Uterus (tissue), 4 donors: ENCODE measurements around the gene NINL. TPM values are rescaled to one million over a fixed set of nuclear protein-coding genes. Genes with fewer than 3 reads are reported as not detected.

ENCODE experiments used
- DNase-seq, 2 donors: peaks; one replicate each; pipeline ENCODE4 v3.0.0-alpha.2; 2019 to 2020
- H3K27ac ChIP-seq, 2 donors: fragments of 200-600 bp; sonication (generic); 1 replicate in 1 of 2; 2 replicates in 1 of 2; pipeline ENCODE4 v1.5.1; 2016 to 2018
- H3K27me3 ChIP-seq, 2 donors: fragments of 200-600 bp; sonication (generic); one replicate each; pipeline ENCODE4 v1.5.1; 2018 to 2019; ENCODE audit warnings: control low read depth in 1 of 2
- H3K36me3 ChIP-seq, 2 donors: fragments of 200-600 bp; sonication (generic); one replicate each; pipeline ENCODE4 v1.5.1; 2019; ENCODE audit warnings: control low read depth in 1 of 2
- H3K4me1 ChIP-seq, 2 donors: fragments of 200-600 bp; sonication (generic); one replicate each; pipeline ENCODE4 v1.5.1; 2018 to 2019; ENCODE audit warnings: control low read depth in 1 of 2
- H3K4me3 ChIP-seq, 2 donors: fragments of 200-600 bp; sonication (generic); 1 replicate in 1 of 2; 2 replicates in 1 of 2; pipeline ENCODE4 v1.5.1; 2018 to 2019; ENCODE audit warnings: mild to moderate bottlenecking in 1 of 2
- H3K9me3 ChIP-seq, 2 donors: fragments of 200-600 bp; sonication (generic); one replicate each; pipeline ENCODE4 v1.5.1; 2019; ENCODE audit warnings: control low read depth in 1 of 2
- POLR2A ChIP-seq, 2 donors: fragments of 450-650 bp; IDR thresholded peaks; one replicate each; pipeline ENCODE4 v1.6.1; 2016; ENCODE audit warnings: antibody characterized with exemption in 2 of 2, mild to moderate bottlenecking in 1 of 2, moderate library complexity in 1 of 2
- intact Hi-C: fragments of 100-400 bp; cut with DNase I; formaldehyde crosslinking; loops from one replicate; pipeline ENCODE4 v1.15.1; 2023; ENCODE audit warnings: low total_unique reads
- total RNA-seq, 4 donors: library from RNA; depleted of rRNA in 3 of 4; stranded (reverse); fragments of >200 nt in 3 of 4; gene quantifications; one replicate each; pipeline versions ENCODE4 v1.1.0 to v1.2.4, GENCODE V29; 2014 to 2023
- TF ChIP-seq, protein P1 (sequence below), 4 experiments: fragments of 200-600 bp in 2 of 4; fragments of 450-650 bp in 2 of 4; sonication (generic) in 2 of 4; IDR thresholded peaks; one replicate each; pipeline ENCODE4 v1.5.1; 2016 to 2019; ENCODE audit warnings: antibody characterized with exemption in 4 of 4, mild to moderate bottlenecking in 2 of 4, moderate library complexity in 1 of 4
- donor health status: DM: yes; HTN: yes; CAD: no.

Gene NINL
- total RNA-seq, 4 donors from 2014 or later, result 5.0 to 22.3 (median 14.7) TPM

DNA sequence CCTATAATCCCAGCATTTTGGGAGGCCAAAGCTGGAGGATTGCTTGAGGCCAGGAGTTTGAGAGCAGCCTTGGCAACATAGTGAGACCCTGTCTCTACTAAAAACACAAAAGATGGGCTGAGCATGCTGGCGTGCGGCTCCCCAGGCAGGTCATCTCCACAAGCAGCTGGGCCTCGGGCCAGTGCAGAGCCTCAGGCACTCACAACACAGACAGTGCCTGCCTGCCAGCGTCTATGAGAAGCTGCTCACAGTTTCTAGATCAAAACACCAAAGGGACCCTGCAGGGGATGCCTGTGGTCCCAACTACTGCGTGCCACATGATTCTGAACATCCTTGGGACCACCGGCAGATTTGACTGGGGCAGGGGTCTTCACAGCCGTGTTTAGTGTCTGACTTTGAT lies 118.5 kb downstream of the NINL start:
- no peak for DNase-seq
- no peaks in the 10 kb centered on the region for H3K4me1 ChIP-seq
- no peaks in the 10 kb centered on the region for H3K27me3 ChIP-seq
- H3K36me3 ChIP-seq, result no peaks in the 10 kb centered on the region
- no peaks in the 10 kb centered on the region for H3K9me3 ChIP-seq
- H3K4me3 ChIP-seq, result no peak overlapping the region
- intact Hi-C loops, result no loop called here
- H3K27ac ChIP-seq, result no peak overlapping the region
- TF ChIP-seq POLR2A (IDR thresholded peaks at IDR 0.05), result no peak
- TF ChIP-seq, protein P1, sequence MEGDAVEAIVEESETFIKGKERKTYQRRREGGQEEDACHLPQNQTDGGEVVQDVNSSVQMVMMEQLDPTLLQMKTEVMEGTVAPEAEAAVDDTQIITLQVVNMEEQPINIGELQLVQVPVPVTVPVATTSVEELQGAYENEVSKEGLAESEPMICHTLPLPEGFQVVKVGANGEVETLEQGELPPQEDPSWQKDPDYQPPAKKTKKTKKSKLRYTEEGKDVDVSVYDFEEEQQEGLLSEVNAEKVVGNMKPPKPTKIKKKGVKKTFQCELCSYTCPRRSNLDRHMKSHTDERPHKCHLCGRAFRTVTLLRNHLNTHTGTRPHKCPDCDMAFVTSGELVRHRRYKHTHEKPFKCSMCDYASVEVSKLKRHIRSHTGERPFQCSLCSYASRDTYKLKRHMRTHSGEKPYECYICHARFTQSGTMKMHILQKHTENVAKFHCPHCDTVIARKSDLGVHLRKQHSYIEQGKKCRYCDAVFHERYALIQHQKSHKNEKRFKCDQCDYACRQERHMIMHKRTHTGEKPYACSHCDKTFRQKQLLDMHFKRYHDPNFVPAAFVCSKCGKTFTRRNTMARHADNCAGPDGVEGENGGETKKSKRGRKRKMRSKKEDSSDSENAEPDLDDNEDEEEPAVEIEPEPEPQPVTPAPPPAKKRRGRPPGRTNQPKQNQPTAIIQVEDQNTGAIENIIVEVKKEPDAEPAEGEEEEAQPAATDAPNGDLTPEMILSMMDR (IDR thresholded peaks at IDR 0.05), result no peak

DNA sequence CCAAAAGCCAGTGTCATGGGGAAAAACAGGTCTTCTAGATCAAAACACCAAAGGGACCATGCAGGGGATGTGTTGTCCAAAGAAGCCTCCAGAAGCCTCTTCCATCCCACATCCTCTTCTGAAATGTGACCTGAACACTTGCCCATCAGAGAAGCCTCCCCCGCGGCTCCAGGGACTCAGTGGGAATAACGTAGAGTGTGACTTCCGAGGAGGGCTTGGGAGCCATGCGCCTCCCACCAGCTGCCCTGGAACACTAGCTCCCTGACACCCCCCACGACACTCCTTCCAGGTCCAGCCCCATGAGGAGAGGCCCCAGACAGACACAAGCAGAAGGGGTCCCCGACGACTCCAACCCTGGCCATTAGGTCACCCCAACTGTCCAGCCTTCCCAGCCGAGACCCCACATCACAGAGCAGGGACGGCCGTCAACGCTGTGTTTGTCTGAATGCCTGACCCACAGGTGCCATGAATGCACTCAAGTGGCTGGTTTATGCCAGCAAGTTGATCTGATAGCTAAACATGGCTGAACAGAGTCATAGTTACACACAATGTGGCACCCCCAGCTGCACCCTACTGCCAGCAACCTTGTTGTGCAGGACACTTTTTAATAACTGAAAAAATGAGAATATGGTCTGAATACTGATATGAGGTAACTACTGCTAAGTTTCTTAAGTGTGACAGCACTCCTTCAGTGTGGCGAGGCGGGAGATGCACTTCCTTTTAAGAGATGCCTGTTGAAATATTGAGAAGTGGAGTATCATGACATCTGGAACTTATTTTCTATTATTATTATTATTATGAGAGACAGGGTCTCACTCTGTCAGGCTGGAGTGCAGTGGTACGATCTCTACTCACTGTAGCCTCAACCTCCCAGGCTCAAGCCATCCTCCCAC lies 119.8 kb downstream of the NINL start:
- intact Hi-C loops, result no loop called here
- DNase-seq, result no peak
- no peaks in the 10 kb centered on the region for H3K36me3 ChIP-seq

DNA sequence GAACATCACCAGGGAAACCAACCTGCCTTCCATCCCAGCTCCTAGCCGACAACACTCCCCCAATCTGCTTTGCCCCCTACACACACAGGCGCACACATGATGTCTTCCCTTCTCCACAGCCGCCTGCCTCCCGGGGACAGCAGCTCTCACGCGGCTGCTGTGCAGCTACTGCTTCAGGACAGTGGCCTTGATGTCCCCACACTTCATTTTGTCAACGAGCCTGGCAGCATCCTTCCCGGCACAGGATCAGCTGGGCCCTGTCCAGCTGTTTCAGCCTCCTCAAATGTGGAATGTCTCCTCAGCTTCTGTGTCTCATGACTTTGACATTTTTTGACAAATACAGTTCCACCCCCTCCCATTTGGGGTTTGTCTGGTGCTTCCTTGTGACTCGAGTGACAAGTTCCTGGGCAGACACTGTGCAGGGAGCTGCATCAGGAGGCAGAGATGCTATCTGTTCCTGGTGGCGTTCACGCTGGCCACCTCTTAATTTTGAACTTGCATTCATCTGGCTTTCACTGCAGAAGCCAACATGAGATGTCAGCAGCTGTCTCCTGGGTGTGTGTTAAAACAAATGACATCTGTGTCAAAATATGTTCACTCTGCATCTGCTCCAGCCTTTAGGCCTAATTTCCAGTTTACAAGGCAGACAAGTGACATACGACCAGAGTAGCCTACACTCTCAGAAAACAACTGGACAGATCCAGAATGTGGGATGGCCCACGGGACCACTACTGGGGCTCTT lies 120.7 kb downstream of the NINL start:
- Histone ChIP-seq H3K36me3 (no peaks in the 10 kb centered on the region), H3K9me3 (no peaks in the 10 kb centered on the region), H3K4me3 (no peak overlapping the region), H3K4me1 (no peaks in the 10 kb centered on the region), H3K27ac (no peak overlapping the region), H3K27me3 (no peaks in the 10 kb centered on the region)
- intact Hi-C loops, result no loop called here
- no peak for DNase-seq
- no peak for TF ChIP-seq POLR2A (IDR thresholded peaks at IDR 0.05)
- TF ChIP-seq, protein P1 (IDR thresholded peaks at IDR 0.05), result no peak

More for the DNA sequence above, 119.8 kb downstream of the NINL start:
- H3K27me3 ChIP-seq, result no peaks in the 10 kb centered on the region
- no peak overlapping the region for H3K27ac ChIP-seq
- no peak overlapping the region for H3K4me3 ChIP-seq
- no peaks in the 10 kb centered on the region for H3K9me3 ChIP-seq
- H3K4me1 ChIP-seq, result no peaks in the 10 kb centered on the region
- no peak for TF ChIP-seq POLR2A (IDR thresholded peaks at IDR 0.05)
- TF ChIP-seq, protein P1 (IDR thresholded peaks at IDR 0.05), result no peak

DNA sequence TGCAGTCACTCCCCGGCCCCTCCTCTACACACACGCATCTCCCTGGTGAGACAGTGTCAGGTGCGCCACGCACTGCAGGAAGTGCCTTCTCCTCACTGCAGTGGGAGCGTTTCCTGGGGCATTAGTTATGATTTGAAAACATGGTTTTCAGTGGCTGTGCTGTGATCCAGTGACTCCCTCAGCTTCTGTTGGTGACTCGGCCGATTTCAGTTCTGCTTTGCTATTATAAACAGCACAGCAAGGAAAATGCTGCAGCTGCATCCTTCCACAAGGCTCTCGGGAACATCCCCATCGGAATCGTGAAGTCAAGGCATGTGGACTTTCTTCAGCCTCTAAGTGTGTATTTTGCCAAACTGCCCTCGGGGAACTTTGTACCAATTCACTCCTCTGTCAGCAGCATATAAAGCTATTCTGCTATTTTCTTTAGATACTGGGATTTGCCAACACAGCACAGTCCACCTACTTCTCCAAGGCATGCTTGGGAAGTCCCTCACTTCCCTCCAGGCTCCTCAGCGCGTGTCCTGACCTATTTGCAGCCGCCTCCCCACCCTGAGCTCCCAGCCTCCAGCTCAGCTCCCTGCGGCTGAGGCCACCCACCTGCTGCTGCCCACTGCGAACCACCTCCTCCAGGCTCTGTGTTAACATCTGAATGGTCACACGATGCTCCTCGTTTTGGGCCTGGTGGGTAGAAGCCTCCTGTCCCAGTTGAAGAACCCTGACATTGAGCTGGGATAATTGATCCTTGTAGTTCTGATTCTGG lies 123.4 kb downstream of the NINL start:
- Histone ChIP-seq H3K27ac (no peak overlapping the region), H3K27me3 (no peaks in the 10 kb centered on the region), H3K4me1 (no peaks in the 10 kb centered on the region), H3K36me3 (no peaks in the 10 kb centered on the region), H3K9me3 (no peaks in the 10 kb centered on the region), H3K4me3 (no peak overlapping the region)
- intact Hi-C loops, result no loop called here
- no peak for TF ChIP-seq POLR2A (IDR thresholded peaks at IDR 0.05)
- TF ChIP-seq, protein P1 (IDR thresholded peaks at IDR 0.05), result no peak
- no peak for DNase-seq
